K562 (cell line): Measurements from ENCODE around the gene CD9.

Experiments used
- KLF10 ChIP-seq: fragments of 250-450 bp; sonication (Bioruptor Pico); IDR thresholded peaks from 2 replicates; pipeline ENCODE4 v1.6.1; 2021; ENCODE audit warnings: matching md5 sums
- PCBP2 ChIP-seq: fragments of 200-400 bp; formaldehyde crosslinking; IDR thresholded peaks from 2 replicates; pipeline ENCODE4 v1.6.1; 2018; ENCODE audit warnings: low read length, low read depth, mild to moderate bottlenecking, moderate library complexity; ENCODE audit not compliant: poor library complexity, severe bottlenecking
- TF ChIP-seq, protein P1 (sequence below), 3 experiments: IDR thresholded peaks in 2 of 3; conservative IDR thresholded peaks in 1 of 3; 2 replicates each; pipeline ENCODE4 v1.5.1; 2011 to 2012; ENCODE audit warnings: low read length in 3 of 3, mild to moderate bottlenecking in 3 of 3, control low read depth in 2 of 3, improper control_type of control experiment in 1 of 3, inconsistent platforms in 1 of 3, low read depth in 1 of 3, mixed read lengths in 1 of 3, moderate library complexity in 1 of 3; ENCODE audit not compliant: insufficient read depth in 2 of 3

DNA sequence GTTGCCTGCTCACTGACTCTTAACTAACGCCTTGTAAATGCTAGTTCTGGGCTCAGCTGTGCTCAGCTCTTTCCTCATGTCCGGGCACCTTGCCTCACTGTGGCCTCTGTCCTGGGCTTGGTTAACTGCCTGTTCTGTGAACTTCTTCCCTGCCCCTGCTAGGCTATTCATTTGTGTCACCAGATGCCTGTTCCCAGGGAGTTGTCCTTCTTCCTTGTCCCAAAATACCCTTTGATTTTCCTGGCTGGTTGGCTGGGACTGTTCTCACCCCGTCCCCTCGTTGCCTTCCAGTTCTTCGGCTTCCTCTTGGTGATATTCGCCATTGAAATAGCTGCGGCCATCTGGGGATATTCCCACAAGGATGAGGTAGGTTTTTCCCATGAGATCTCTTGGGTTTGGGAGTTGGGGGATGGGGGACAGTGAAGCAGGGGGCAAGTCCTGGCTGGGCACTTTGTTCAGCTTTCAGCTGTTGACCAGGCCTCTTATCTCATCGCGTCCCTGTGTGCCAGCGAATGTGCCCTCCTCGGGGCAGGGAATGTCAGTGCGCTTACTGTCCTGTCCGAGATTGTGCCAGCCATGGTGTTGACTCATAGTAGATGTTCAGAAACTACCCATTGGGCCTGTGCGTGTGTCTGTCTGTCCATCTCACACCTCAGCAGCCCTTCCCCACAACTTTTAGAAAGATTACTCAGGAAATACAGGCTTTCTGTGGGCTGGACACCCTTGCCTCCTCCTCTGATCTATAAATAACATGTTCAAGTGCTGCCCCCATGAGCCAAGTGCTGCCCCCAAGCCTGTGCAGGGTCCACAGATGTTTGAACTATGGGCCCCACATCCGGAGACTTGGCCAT is 33.1 kb downstream of the CD9 start:
- TF ChIP-seq KLF10 (CRISPR knock-in tag): no peak
- TF ChIP-seq, protein P1, sequence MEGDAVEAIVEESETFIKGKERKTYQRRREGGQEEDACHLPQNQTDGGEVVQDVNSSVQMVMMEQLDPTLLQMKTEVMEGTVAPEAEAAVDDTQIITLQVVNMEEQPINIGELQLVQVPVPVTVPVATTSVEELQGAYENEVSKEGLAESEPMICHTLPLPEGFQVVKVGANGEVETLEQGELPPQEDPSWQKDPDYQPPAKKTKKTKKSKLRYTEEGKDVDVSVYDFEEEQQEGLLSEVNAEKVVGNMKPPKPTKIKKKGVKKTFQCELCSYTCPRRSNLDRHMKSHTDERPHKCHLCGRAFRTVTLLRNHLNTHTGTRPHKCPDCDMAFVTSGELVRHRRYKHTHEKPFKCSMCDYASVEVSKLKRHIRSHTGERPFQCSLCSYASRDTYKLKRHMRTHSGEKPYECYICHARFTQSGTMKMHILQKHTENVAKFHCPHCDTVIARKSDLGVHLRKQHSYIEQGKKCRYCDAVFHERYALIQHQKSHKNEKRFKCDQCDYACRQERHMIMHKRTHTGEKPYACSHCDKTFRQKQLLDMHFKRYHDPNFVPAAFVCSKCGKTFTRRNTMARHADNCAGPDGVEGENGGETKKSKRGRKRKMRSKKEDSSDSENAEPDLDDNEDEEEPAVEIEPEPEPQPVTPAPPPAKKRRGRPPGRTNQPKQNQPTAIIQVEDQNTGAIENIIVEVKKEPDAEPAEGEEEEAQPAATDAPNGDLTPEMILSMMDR (IDR thresholded peaks at IDR 0.05 in 2 of 3, conservative IDR thresholded peaks at IDR 0.05 in 1 of 3; ENCODE audit: insufficient read depth in 2 of 3, low read depth in 1 of 3, low read length in 3 of 3): no peak
- no peak for TF ChIP-seq PCBP2
